Right atrium auricular region (tissue), 2 donors: ENCODE measurements around the gene TMEM63B. TPM values are rescaled to one million over a fixed set of nuclear protein-coding genes. Genes with fewer than 3 reads are reported as not detected.
"Not testable (repeated sequence)": the region's sequence is repeated elsewhere in the genome, so short reads cannot be mapped to it uniquely, and the experiment has no call there.

Experiments used
- DNase-seq: peaks from one replicate; pipeline ENCODE4 v3.0.0-alpha.2; 2019; ENCODE audit warnings: low spot score
- H3K27ac ChIP-seq, 2 donors: fragments of 200-600 bp; sonication (generic); 1 replicate in 1 of 2; 2 replicates in 1 of 2; pipeline ENCODE4 v1.5.1; 2016 to 2019
- H3K27me3 ChIP-seq, 2 donors: fragments of 200-600 bp; sonication (generic); one replicate each; pipeline versions ENCODE4 v1.5.1 to v1.6.0; 2017 to 2019
- H3K36me3 ChIP-seq: fragments of 200-600 bp; sonication (generic); one replicate; pipeline ENCODE4 v1.5.1; 2016
- H3K4me1 ChIP-seq, 2 donors: fragments of 200-600 bp; sonication (generic); one replicate each; pipeline versions ENCODE4 v1.5.1 to v1.6.0; 2017 to 2019
- H3K4me3 ChIP-seq, 2 donors: fragments of 200-600 bp; sonication (generic); 1 replicate in 1 of 2; 2 replicates in 1 of 2; pipeline ENCODE4 v1.5.1; 2017 to 2019; ENCODE audit warnings: mild to moderate bottlenecking in 1 of 2, moderate library complexity in 1 of 2
- H3K9me3 ChIP-seq, 2 donors: fragments of 200-600 bp; sonication (generic); one replicate each; pipeline ENCODE4 v1.5.1; 2019
- total RNA-seq, 2 donors: library from RNA; depleted of rRNA; stranded (reverse); fragments of >200 nt; gene quantifications; one replicate each; pipeline ENCODE4 v1.1.0, GENCODE V29; 2016
- TF ChIP-seq, protein P1 (sequence below), 2 donors: fragments of 200-600 bp; sonication (generic); IDR thresholded peaks; one replicate each; pipeline ENCODE4 v1.5.1; 2019; ENCODE audit warnings: antibody characterized with exemption in 2 of 2

TMEM63B gene
- total RNA-seq, 2 donors from 2014 or later = 29.2 to 37.1 TPM

DNA sequence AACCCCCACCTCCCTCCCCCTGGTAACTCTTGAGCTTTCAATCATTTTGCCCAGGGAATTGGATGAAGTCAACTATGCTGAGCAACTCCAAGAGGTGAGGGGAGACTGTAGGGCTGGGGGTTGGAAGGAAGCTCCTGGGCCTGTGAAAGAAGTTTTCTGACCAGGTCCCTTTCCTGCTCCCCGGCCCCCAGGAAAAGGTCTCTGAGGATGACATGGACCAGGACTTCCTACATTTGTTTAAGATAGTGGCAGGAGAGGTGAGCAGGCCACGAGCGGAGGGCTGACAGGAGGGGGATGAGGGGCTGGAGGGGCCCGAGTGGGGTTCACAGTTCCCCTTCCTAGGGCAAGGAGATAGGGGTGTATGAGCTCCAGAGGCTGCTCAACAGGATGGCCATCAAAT is 53.1 kb downstream of the TMEM63B start:
- Histone ChIP-seq H3K4me1 (peaks cover 0 to 26% of the 10 kb centered on the region in 2 donors), H3K36me3 (no peaks in the 10 kb centered on the region), H3K27me3 (no peaks in the 10 kb centered on the region), H3K4me3 (no peak overlapping the region), H3K27ac (no peak overlapping the region), H3K9me3 (no peaks in the 10 kb centered on the region)
- TF ChIP-seq, protein P1, sequence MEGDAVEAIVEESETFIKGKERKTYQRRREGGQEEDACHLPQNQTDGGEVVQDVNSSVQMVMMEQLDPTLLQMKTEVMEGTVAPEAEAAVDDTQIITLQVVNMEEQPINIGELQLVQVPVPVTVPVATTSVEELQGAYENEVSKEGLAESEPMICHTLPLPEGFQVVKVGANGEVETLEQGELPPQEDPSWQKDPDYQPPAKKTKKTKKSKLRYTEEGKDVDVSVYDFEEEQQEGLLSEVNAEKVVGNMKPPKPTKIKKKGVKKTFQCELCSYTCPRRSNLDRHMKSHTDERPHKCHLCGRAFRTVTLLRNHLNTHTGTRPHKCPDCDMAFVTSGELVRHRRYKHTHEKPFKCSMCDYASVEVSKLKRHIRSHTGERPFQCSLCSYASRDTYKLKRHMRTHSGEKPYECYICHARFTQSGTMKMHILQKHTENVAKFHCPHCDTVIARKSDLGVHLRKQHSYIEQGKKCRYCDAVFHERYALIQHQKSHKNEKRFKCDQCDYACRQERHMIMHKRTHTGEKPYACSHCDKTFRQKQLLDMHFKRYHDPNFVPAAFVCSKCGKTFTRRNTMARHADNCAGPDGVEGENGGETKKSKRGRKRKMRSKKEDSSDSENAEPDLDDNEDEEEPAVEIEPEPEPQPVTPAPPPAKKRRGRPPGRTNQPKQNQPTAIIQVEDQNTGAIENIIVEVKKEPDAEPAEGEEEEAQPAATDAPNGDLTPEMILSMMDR (IDR thresholded peaks at IDR 0.05) = no peak
- DNase-seq = no peak

DNA sequence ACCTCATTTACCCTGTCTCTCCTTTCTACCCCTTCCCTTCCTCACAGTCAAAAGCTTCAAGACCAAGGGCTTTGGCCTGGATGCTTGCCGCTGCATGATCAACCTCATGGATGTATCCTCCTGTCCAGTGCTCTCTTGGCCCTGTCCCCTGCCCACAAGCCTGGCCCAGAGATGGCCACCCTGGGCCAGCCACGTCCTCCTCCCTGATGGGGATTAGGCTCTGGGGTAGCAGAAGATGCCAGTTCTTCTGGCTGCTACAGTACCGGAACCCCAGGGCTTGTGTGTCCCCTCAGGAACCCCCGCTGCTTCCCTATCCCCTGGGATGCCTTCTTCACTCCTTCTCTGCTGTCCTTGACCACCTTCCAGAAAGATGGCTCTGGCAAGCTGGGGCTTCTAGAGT is 53.5 kb downstream of the TMEM63B start:
- no peaks in the 10 kb centered on the region for H3K27me3 ChIP-seq
- no peak overlapping the region for H3K27ac ChIP-seq
- TF ChIP-seq, protein P1 (IDR thresholded peaks at IDR 0.05) = no peak
- no peaks in the 10 kb centered on the region for H3K9me3 ChIP-seq
- no peaks in the 10 kb centered on the region for H3K36me3 ChIP-seq
- no peak for DNase-seq
- peaks cover 0 to 28% of the 10 kb centered on the region in 2 donors for H3K4me1 ChIP-seq
- no peak overlapping the region for H3K4me3 ChIP-seq

DNA sequence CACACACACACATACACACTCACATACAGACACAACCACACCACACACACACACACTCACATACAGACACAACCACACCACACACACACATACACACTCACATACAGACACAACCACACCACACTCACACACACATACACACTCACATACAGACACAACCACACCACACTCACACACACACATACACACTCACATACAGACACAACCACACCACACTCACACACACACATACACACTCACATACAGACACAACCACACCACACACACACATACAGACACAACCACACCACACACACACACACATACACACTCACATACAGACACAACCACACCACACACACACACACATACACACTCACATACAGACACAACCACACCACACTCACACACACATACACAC is 54.4 kb downstream of the TMEM63B start:
- not testable (repeated sequence) for H3K27me3 ChIP-seq, H3K36me3 ChIP-seq, H3K27ac ChIP-seq, DNase-seq, H3K4me3 ChIP-seq, H3K9me3 ChIP-seq
- peaks cover 0 to 25% of the 10 kb centered on the region in 2 donors for H3K4me1 ChIP-seq

DNA sequence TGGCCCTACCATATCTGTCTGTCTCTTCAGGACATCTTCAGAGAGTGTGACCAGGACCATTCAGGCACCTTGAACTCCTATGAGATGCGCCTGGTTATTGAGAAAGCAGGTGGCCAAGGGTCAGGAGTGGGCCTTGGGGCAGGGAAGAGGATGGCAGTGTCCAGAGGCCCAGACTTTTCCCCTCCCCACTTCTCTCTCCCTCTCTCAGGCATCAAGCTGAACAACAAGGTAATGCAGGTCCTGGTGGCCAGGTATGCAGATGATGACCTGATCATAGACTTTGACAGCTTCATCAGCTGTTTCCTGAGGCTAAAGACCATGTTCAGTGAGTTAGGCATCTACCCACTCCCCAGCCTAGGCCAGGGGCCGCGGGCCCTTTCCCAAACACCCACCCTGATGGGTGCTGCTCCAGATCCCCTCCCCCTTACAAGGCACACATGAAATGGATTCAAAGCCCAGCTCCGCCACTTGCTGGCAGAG is 55.6 kb downstream of the TMEM63B start:
- no peaks in the 10 kb centered on the region for H3K36me3 ChIP-seq
- no peak overlapping the region for H3K27ac ChIP-seq
- no peaks in the 10 kb centered on the region for H3K27me3 ChIP-seq
- H3K4me3 ChIP-seq = no peak overlapping the region
- no peak for DNase-seq
- H3K9me3 ChIP-seq = no peaks in the 10 kb centered on the region
- peaks cover 0 to 19% of the 10 kb centered on the region in 2 donors for H3K4me1 ChIP-seq
- TF ChIP-seq, protein P1 (IDR thresholded peaks at IDR 0.05) = no peak

DNA sequence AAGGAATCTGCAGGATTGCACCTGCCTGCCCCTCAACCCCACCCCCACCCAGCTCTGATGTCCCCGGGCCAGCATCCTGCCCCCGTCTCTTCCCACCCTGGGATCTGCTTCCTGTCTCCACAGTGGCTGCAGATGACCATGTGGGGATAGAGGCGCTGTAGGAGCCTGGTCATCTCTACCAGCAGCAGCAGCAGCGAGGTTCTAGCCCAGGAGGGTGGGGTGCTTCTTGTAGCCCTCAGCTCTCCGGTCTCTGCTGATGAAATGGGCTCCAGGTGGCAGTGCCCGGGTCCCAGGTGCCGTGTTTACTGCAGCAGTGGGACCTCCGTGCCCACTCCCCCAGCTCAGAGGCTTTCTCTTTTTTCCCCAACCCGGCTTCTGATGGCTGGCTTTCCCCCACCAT is 56.4 kb downstream of the TMEM63B start:
- no peak overlapping the region for H3K4me3 ChIP-seq
- H3K9me3 ChIP-seq = no peaks in the 10 kb centered on the region
- H3K4me1 ChIP-seq = peaks cover 0 to 11% of the 10 kb centered on the region in 2 donors
- H3K27me3 ChIP-seq = no peaks in the 10 kb centered on the region
- H3K27ac ChIP-seq = no peak overlapping the region
- no peak for DNase-seq
- H3K36me3 ChIP-seq = no peaks in the 10 kb centered on the region
- TF ChIP-seq, protein P1 (IDR thresholded peaks at IDR 0.05) = no peak

DNA sequence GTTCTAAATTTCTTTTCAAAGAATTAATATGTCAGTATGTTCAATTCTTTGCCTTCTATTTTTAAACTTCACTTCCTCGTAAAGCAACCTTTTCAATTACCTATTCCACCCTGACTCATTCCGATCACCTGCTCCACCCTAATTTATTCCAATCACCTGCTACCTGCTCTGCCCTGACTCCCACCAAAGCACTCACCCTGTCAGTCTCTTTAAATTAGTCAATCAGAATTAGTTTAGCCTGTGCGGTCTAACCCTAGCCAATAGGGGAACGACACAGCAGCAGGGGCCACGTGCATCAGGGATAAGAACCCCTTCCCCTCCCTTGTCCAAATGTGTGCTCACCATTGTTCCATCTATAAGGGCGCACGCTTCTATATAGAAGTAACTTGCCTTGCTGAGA is 58.0 kb downstream of the TMEM63B start:
- not testable (repeated sequence) for H3K27ac ChIP-seq, H3K4me3 ChIP-seq, DNase-seq, H3K36me3 ChIP-seq, H3K27me3 ChIP-seq, H3K4me1 ChIP-seq, H3K9me3 ChIP-seq

DNA sequence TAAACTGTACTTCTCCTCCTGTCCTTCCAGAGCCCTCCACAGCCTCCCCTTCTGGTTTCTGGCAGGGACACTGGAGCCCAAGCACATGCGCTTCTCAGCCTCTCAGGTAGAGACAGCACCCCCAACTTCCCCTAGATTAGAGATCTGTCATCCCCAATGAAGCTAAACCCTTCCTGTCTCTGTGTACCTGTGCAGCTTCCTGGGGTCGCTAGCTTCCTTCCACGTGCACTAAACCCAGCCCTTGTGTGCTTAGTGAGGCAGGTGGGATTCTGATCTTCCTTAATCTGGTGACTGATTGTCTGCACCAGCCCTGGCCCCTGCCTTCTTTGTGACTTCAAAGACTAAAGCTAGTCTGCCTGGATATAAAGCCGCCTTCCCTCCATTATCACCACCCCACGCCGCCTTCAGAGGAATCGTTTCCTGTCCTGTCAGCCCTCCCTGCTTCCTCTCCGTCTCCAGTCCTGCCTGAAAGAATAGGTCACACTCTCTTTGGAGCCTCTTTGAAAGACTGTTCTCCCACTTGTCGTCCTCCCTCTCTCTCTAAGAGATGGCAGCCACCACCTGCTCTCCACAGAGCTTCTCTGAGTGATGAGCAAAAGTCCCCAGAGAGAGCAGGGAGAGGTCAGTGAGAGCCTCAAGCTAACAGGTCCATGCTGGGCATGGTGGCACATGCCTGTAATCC is 58.7 kb downstream of the TMEM63B start:
- Histone ChIP-seq H3K27ac (peak overlapping the region in 1 of 2 donors; percentile 35), H3K9me3 (no peaks in the 10 kb centered on the region), H3K4me1 (peaks cover 0 to 10% of the 10 kb centered on the region in 2 donors), H3K36me3 (no peaks in the 10 kb centered on the region), H3K4me3 (no peak overlapping the region), H3K27me3 (no peaks in the 10 kb centered on the region)
- TF ChIP-seq, protein P1 (IDR thresholded peaks at IDR 0.05) = no peak
- no peak for DNase-seq
